GM19239 (cell line): ENCODE measurements around the gene TMC8.
A peak's percentile ranks its signal among the peaks of the same experiment; 100 is the strongest.
"Not testable (repeated sequence)": the region's sequence is repeated elsewhere in the genome, so short reads cannot be mapped to it uniquely, and the experiment has no call there.

ENCODE experiments used
- DNase-seq: peaks from one replicate; pipeline ENCODE4 v3.0.0; 2011; ENCODE audit warnings: low spot score; ENCODE audit not compliant: insufficient read length
- FAIRE-seq: peaks from 2 replicates; lab custom pipeline; 2011; peaks lifted over from hg19 to GRCh38; lab: Jason Lieb, UNC

Gene TMC8

GRCh38 chr17:78108726-78109488 lies 21.7 kb upstream of the TMC8 start:
- FAIRE-seq (no peak), DNase-seq (no peak)

GRCh38 chr17:78109489-78109761 lies 21.1 kb upstream of the TMC8 start:
- FAIRE-seq: no peak
- DNase-seq: no peak

GRCh38 chr17:78110363-78111015 lies 20.1 kb upstream of the TMC8 start:
- FAIRE-seq (no peak), DNase-seq (no peak)

- FAIRE-seq (no peak), DNase-seq (no peak)
Observed at GRCh38 chr17:78111016-78111726, 19.4 kb upstream of the TMC8 start.

- no peak for FAIRE-seq
Observed at GRCh38 chr17:78111727-78112517, 18.6 kb upstream of the TMC8 start.

GRCh38 chr17:78112518-78113471 lies 17.8 kb upstream of the TMC8 start:
- DNase-seq (peak; percentile 92), FAIRE-seq (peak; percentile 92)

More at GRCh38 chr17:78111727-78112517, 18.6 kb upstream of the TMC8 start:
- no peak for DNase-seq

GRCh38 chr17:78113804-78114785 lies 16.5 kb upstream of the TMC8 start:
- FAIRE-seq: peak; percentile 86
- DNase-seq: no peak

- DNase-seq: no peak
- no peak for FAIRE-seq
Observed at GRCh38 chr17:78114831-78115723, 15.5 kb upstream of the TMC8 start.

- FAIRE-seq, DNase-seq: not testable (repeated sequence)
Observed at GRCh38 chr17:78115803-78116202, 14.8 kb upstream of the TMC8 start.

- DNase-seq (no peak), FAIRE-seq (no peak)
Observed at GRCh38 chr17:78116411-78116810, 14.2 kb upstream of the TMC8 start.

GRCh38 chr17:78117027-78117981 lies 13.3 kb upstream of the TMC8 start:
- FAIRE-seq: no peak
- no peak for DNase-seq

GRCh38 chr17:78118801-78119241 lies 11.8 kb upstream of the TMC8 start:
- FAIRE-seq: no peak
- no peak for DNase-seq

- no peak for FAIRE-seq
Observed at GRCh38 chr17:78120537-78120936, 10.0 kb upstream of the TMC8 start.

GRCh38 chr17:78120971-78121800 lies 9.4 kb upstream of the TMC8 start:
- peak; percentile 91 for FAIRE-seq
- no peak for DNase-seq

More at GRCh38 chr17:78120537-78120936, 10.0 kb upstream of the TMC8 start:
- no peak for DNase-seq

- FAIRE-seq (peak; percentile 35), DNase-seq (no peak)
Observed at GRCh38 chr17:78121801-78122215, 8.8 kb upstream of the TMC8 start.
